ENCODE data around the gene SOX18. TPM values are rescaled to one million over a fixed set of nuclear protein-coding genes. Genes with fewer than 3 reads are reported as not detected.

Gene SOX18
- total RNA-seq, 1 donor from 2014 or later, result 1.0 TPM

DNA sequence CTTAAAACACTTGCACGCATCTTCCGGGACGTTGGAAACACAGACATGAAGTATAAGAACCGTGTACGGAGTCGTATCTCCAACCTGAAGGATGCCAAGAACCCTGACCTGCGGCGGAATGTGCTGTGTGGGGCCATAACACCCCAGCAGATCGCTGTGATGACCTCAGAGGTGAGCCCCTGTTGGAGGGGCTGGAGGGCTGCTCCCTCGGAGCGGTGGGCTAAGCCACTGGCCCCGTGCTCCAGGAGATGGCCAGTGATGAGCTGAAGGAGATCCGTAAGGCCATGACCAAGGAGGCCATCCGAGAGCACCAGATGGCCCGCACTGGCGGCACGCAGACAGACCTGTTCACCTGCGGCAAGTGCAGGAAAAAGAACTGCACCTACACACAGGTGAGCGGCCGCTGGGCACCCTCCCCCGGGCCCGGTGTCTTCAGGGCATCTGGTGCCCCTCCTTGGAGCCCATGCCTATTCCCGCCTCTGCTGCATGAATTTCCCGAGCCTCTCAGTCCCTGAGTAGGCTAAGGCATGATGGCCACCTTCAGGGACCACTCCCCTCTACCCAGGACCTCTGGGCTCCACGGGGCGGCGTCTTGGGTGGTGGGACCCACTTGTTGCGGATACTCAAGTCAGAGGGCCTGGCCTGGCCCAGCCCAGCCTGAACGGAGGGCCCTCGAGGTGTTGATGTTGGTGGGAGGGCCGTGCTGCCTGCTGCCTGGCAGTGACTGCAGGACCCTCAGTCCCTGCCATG is 21.0 kb upstream of the SOX18 start:
- intact Hi-C loops (cut with micrococcal nuclease), result no loop called here
- Mint-ChIP-seq H3K27me3 (ENCODE audit: low read depth) (no peaks in the 10 kb centered on the region), H3K4me1 (ENCODE audit: low read depth) (peaks cover 27% of the 10 kb centered on the region), H3K36me3 (ENCODE audit: low read depth) (peaks cover 19% of the 10 kb centered on the region), H3K9me3 (no peaks in the 10 kb centered on the region), H3K4me3 (ENCODE audit: low read depth) (no peak overlapping the region), H3K27ac (no peak overlapping the region)
- DNase-seq (ENCODE audit: low spot score), result no peak

- H3K27me3 Mint-ChIP-seq (ENCODE audit: low read depth), result no peaks in the 10 kb centered on the region
- no peak for DNase-seq (ENCODE audit: low spot score)
- no peaks in the 10 kb centered on the region for H3K9me3 Mint-ChIP-seq
- peaks cover 18% of the 10 kb centered on the region for H3K36me3 Mint-ChIP-seq (ENCODE audit: low read depth)
- no peak overlapping the region for H3K27ac Mint-ChIP-seq
- peaks cover 32% of the 10 kb centered on the region for H3K4me1 Mint-ChIP-seq (ENCODE audit: low read depth)
- no peak overlapping the region for H3K4me3 Mint-ChIP-seq (ENCODE audit: low read depth)
- intact Hi-C loops (cut with micrococcal nuclease), result loop anchor here (10.0 kb wide), 1 partner anchor 435 kb away; no protein-coding TSS in a partner anchor
Measured at GRCh38 chr20:64069614-64070243, 20.3 kb upstream of the SOX18 start.

DNA sequence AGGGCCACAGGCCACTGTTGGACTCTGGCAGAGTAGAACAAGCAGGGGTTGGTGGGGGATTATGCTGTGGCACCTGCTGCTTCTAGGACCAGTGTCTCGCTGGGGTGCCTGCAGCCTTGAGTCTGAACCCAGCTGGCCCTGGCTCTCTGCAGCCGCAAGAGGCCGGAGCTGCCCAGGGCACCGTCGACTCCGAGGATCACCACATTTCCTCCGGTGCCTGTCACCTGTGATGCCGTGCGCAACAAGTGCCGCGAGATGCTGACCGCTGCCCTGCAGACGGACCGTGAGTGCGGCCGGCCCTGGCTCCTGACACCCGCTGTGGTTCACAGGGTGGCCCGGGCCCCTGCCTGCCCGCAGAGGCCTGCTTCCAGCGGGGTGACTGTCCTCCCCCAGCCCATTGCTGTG is 19.8 kb upstream of the SOX18 start:
- H3K9me3 Mint-ChIP-seq, result no peaks in the 10 kb centered on the region
- intact Hi-C loops (cut with micrococcal nuclease), result loop anchor here (10.0 kb wide), 1 partner anchor 434 kb away; no protein-coding TSS in a partner anchor

GRCh38 chr20:64068386-64069208 is 19.2 kb upstream of the SOX18 start:
- Mint-ChIP-seq H3K36me3 (ENCODE audit: low read depth) (peaks cover 11% of the 10 kb centered on the region), H3K27ac (peak overlapping the region; percentile 35), H3K9me3 (no peaks in the 10 kb centered on the region), H3K4me1 (ENCODE audit: low read depth) (peaks cover 43% of the 10 kb centered on the region), H3K27me3 (ENCODE audit: low read depth) (no peaks in the 10 kb centered on the region), H3K4me3 (ENCODE audit: low read depth) (no peak overlapping the region)
- DNase-seq (ENCODE audit: low spot score), result no peak
- intact Hi-C loops (cut with micrococcal nuclease), result loop anchor here (10.0 kb wide), 1 partner anchor 434 kb away; no protein-coding TSS in a partner anchor

More for the DNA sequence above, 19.8 kb upstream of the SOX18 start:
- H3K4me3 Mint-ChIP-seq (ENCODE audit: low read depth), result no peak overlapping the region
- H3K27me3 Mint-ChIP-seq (ENCODE audit: low read depth), result no peaks in the 10 kb centered on the region
- H3K27ac Mint-ChIP-seq, result no peak overlapping the region
- peaks cover 13% of the 10 kb centered on the region for H3K36me3 Mint-ChIP-seq (ENCODE audit: low read depth)
- DNase-seq (ENCODE audit: low spot score), result no peak
- H3K4me1 Mint-ChIP-seq (ENCODE audit: low read depth), result peaks cover 37% of the 10 kb centered on the region

DNA sequence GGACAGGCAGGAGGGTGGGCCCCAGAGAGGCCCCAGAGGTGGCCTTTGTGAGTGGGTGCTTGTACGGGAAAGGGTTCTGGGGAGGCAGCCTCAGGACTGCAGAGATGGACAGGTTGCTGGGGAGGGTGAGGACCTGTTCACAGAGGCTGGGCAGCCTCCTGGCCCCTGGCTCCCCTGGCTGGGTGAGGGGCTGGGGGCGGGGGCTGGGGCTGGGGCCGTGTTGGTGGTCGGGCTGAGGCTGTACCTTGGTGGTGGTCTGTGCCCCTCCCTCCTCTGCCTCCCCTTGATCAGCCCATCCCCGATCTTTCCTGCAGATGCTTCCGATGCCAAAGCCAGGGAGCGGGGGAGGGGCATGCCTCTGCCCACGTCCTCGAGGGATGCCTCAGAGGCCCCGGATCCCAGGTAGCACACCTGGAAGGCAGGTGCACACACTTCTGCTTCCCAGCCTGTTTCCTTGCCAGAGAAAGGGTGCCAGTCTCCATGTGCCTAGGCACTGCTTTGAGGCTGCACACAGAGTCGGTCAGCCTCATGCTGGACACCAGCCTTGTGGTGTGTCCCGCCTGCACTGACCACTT is 18.4 kb upstream of the SOX18 start:
- Mint-ChIP-seq H3K9me3 (no peaks in the 10 kb centered on the region), H3K27ac (peak overlapping the region; percentile 35), H3K36me3 (ENCODE audit: low read depth) (peaks cover 7% of the 10 kb centered on the region), H3K4me3 (ENCODE audit: low read depth) (no peak overlapping the region), H3K4me1 (ENCODE audit: low read depth) (peaks cover 43% of the 10 kb centered on the region), H3K27me3 (ENCODE audit: low read depth) (no peaks in the 10 kb centered on the region)
- DNase-seq (ENCODE audit: low spot score), result no peak
- intact Hi-C loops (cut with micrococcal nuclease), result loop anchor here (10.0 kb wide), 1 partner anchor 433 kb away; no protein-coding TSS in a partner anchor

DNA sequence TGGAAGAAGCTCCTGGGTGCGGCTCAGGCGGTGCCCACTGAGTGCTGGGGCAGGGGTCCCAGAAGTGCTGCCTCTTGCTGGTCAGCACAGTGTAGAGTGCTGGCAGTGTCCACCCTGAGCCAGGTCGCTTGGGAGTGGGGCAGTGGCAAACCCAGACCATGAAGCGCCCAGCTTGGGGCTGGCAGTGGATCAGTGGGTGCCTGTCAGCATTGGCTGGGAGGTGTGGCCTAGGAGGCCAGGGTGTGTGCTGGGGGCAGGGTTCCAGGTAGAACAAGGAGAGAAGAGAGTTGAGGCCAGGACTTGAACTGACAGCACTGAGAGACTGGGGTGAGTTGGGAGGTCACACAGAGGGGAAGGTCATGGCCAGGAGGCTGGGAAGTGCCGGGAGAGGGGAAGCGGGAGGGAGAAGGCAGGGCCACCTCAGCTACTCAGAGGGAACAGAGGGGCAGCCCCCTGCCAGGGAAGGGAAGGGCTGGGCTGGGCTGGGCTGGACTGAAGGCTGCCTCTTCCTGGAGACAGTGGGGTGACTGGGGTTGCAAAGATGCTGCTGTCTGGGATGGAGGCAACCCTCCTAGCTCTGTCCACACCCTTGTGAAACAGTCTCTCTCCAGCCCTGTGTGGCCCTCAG is 17.7 kb upstream of the SOX18 start:
- H3K9me3 Mint-ChIP-seq, result no peaks in the 10 kb centered on the region

GRCh38 chr20:64065974-64066343 is 16.5 kb upstream of the SOX18 start:
- H3K4me3 Mint-ChIP-seq (ENCODE audit: low read depth), result peak overlapping the region; percentile 71
- H3K27ac Mint-ChIP-seq, result peak overlapping the region; percentile 94
- no peaks in the 10 kb centered on the region for H3K9me3 Mint-ChIP-seq
- peaks cover 45% of the 10 kb centered on the region for H3K4me1 Mint-ChIP-seq (ENCODE audit: low read depth)
- peak; percentile 85 for DNase-seq (ENCODE audit: low spot score)
- intact Hi-C loops (cut with micrococcal nuclease), result loop anchor here (1.0 to 10.0 kb wide), 2 partner anchors 11 to 431 kb away; no protein-coding TSS in a partner anchor
- no peaks in the 10 kb centered on the region for H3K27me3 Mint-ChIP-seq (ENCODE audit: low read depth)
- H3K36me3 Mint-ChIP-seq (ENCODE audit: low read depth), result no peaks in the 10 kb centered on the region

More for the DNA sequence above, 17.7 kb upstream of the SOX18 start:
- no peak for DNase-seq (ENCODE audit: low spot score)
- peaks cover 42% of the 10 kb centered on the region for H3K4me1 Mint-ChIP-seq (ENCODE audit: low read depth)
- peak overlapping the region; percentile 51 for H3K27ac Mint-ChIP-seq
- peak overlapping the region; percentile 34 for H3K4me3 Mint-ChIP-seq (ENCODE audit: low read depth)
- intact Hi-C loops (cut with micrococcal nuclease), result loop anchor here (10.0 kb wide), 1 partner anchor 432 kb away; no protein-coding TSS in a partner anchor
- peaks cover under 1% of the 10 kb centered on the region for H3K36me3 Mint-ChIP-seq (ENCODE audit: low read depth)
- H3K27me3 Mint-ChIP-seq (ENCODE audit: low read depth), result no peaks in the 10 kb centered on the region

DNA sequence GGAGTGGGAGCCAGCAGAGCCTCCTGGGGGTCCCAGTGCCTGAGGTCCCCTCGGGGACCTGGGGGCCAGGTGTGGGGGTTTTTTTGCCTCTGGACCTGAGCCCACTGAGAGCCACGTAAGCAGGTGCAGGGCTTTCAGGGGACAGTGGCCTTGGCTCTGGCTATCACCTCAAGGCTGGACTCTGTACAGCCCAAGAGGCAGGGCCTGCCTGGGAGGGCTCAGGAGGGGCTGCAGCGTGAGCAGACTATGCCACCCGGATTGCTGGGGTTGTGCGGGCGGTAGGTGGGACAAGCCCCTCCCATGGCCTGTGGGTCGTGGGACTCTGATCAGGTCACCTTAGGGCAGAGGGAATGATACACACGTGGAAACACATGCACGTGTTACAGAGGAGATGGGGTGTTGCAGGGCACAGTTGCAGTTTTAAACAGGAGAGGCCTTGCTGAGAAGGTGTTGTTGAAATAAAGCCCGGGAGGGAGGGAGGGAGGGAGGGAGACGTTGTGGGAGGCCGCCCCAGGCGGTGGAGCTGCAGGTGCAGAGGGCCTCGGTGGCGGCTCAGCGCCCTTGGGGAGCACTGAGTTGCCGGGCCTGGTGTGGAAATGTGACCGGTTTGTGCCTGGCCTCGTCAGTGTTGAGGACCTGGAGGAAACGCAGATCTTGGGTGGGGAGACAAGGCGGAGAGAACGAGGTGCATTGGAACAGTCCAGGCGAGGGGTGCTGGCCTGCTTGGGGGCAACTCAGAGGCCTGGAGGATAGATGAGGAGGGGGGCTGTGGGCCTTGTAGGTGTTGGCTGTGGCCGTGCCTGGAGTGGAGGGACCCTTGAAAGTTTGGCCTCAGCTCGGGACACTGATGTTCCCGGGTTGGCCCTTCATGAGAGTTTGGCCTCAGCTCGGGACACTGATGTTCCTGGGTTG is 15.9 kb upstream of the SOX18 start:
- Mint-ChIP-seq H3K36me3 (ENCODE audit: low read depth) (no peaks in the 10 kb centered on the region), H3K27me3 (ENCODE audit: low read depth) (no peaks in the 10 kb centered on the region), H3K9me3 (no peaks in the 10 kb centered on the region), H3K4me1 (ENCODE audit: low read depth) (peaks cover 45% of the 10 kb centered on the region), H3K27ac (peak overlapping the region; percentile 94), H3K4me3 (ENCODE audit: low read depth) (peak overlapping the region; percentile 71)
- intact Hi-C loops (cut with micrococcal nuclease), result loop anchor here (10.0 kb wide), 1 partner anchor 431 kb away; no protein-coding TSS in a partner anchor
- DNase-seq (ENCODE audit: low spot score), result peak; percentile 32

DNA sequence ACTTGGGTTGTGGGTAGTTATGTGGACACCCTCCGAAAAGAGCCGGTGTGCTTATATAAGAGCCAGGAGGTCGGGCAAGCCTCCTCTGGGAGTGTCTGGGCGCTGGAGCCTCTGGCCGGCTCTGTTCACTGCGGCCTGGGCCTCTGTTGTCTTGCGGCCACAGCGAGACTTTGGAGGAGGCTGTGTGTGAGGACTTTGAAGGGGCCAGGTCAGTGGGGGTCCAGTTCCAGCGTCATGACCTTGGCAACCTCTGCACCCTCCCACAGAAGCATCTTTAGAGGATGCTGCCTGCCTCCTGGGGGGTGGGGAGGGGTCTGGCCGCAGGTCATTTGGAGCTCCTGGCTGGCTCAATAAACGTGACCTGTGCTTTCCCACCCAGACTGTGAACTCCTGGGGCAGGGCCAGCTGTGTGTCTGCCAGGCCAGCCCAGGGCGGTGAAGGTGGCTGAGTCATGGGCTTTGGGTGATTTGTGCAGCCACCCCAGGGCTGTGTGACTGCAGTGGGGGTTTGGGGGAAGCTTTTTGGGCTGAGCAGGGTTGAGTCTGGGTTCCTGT is 14.8 kb upstream of the SOX18 start:
- H3K36me3 Mint-ChIP-seq (ENCODE audit: low read depth), result no peaks in the 10 kb centered on the region
- DNase-seq (ENCODE audit: low spot score), result no peak
- H3K4me1 Mint-ChIP-seq (ENCODE audit: low read depth), result peaks cover 45% of the 10 kb centered on the region
- no peaks in the 10 kb centered on the region for H3K27me3 Mint-ChIP-seq (ENCODE audit: low read depth)
- peak overlapping the region; percentile 88 for H3K27ac Mint-ChIP-seq
- H3K4me3 Mint-ChIP-seq (ENCODE audit: low read depth), result peak overlapping the region; percentile 89
- intact Hi-C loops (cut with micrococcal nuclease), result loop anchor here (10.0 kb wide), 1 partner anchor 429 kb away; no protein-coding TSS in a partner anchor
- H3K9me3 Mint-ChIP-seq, result no peaks in the 10 kb centered on the region

- Mint-ChIP-seq H3K4me1 (ENCODE audit: low read depth) (peaks cover 47% of the 10 kb centered on the region), H3K36me3 (ENCODE audit: low read depth) (no peaks in the 10 kb centered on the region), H3K27ac (peak overlapping the region; percentile 88), H3K4me3 (ENCODE audit: low read depth) (peak overlapping the region; percentile 89), H3K9me3 (no peaks in the 10 kb centered on the region), H3K27me3 (ENCODE audit: low read depth) (no peaks in the 10 kb centered on the region)
- DNase-seq (ENCODE audit: low spot score), result no peak
- intact Hi-C loops (cut with micrococcal nuclease), result loop anchor here (1.0 to 10.0 kb wide), 4 partner anchors 15 to 429 kb away; partner anchors contain the start of genes RGS19 and UCKL1
Measured at GRCh38 chr20:64063389-64064144, 14.1 kb upstream of the SOX18 start.
